SK-N-MC (cell line): ENCODE data around the gene TSPAN13.
"Not testable (repeated sequence)": the region's sequence is repeated elsewhere in the genome, so short reads cannot be mapped to it uniquely, and the experiment has no call there.

Source experiments
- DNase-seq: peaks from one replicate; pipeline ENCODE4 v3.0.0-alpha.2; 2011; ENCODE audit warnings: low read depth, low spot score
- H3K27ac ChIP-seq: fragments of 200-600 bp; sonication (generic); 2 replicates; pipeline ENCODE4 v1.5.1; 2016; ENCODE audit warnings: mixed run types
- H3K36me3 ChIP-seq: fragments of 200-600 bp; sonication (generic); 2 replicates; pipeline ENCODE4 v1.6.1; 2017; ENCODE audit warnings: antibody characterized with exemption, low read length, mixed read lengths; ENCODE audit not compliant: insufficient read depth
- H3K4me3 ChIP-seq: fragments of 200-600 bp; sonication (generic); 2 replicates; pipeline ENCODE4 v1.5.1; 2016
- H3K9ac ChIP-seq: fragments of 200-600 bp; sonication (generic); 2 replicates; pipeline ENCODE4 v1.8.0; 2017; ENCODE audit warnings: mixed run types, mixed read lengths; ENCODE audit not compliant: insufficient read length
- H3K9me3 ChIP-seq: fragments of 200-600 bp; sonication (generic); 2 replicates; pipeline ENCODE4 v1.6.1; 2017; ENCODE audit warnings: low read depth, mild to moderate bottlenecking, antibody characterized with exemption, low read length, moderate library complexity, mixed read lengths
- EZH2 ChIP-seq: fragments of 200-600 bp; sonication (generic); IDR thresholded peaks from one replicate; pipeline ENCODE4 v1.6.1; 2017; ENCODE audit warnings: antibody characterized with exemption
- FOXP2 ChIP-seq: optimal IDR thresholded peaks from 2 replicates; pipeline ENCODE3; 2011; ENCODE audit warnings: mild to moderate bottlenecking, moderate library complexity; ENCODE audit not compliant: insufficient read depth; ENCODE audit errors: extremely low read length, control extremely low read depth
- POLR2AphosphoS5 ChIP-seq: IDR thresholded peaks from 2 replicates; pipeline ENCODE4 v1.6.1; 2012; ENCODE audit warnings: mild to moderate bottlenecking, low read depth, low read length, borderline replicate concordance

TSPAN13 gene

GRCh38 chr7:16764942-16765341 lies 11.4 kb downstream of the TSPAN13 start:
- Histone ChIP-seq H3K9ac (no peak overlapping the region), H3K4me3 (no peak overlapping the region)
- TF ChIP-seq EZH2 (no peak), FOXP2 (no peak), POLR2AphosphoS5 (no peak)

GRCh38 chr7:16765436-16765859 lies 11.9 kb downstream of the TSPAN13 start:
- no peak overlapping the region for H3K9ac ChIP-seq
- H3K4me3 ChIP-seq, result no peak overlapping the region
- H3K27ac ChIP-seq, result no peak overlapping the region
- peaks cover 10% of the 10 kb centered on the region for H3K36me3 ChIP-seq
- TF ChIP-seq FOXP2 (no peak), POLR2AphosphoS5 (no peak), EZH2 (no peak)
- DNase-seq, result no peak
- H3K9me3 ChIP-seq, result 0 out of 2 replicates have a peak, but pooled peaks cover 3% of the 10 kb centered on the region

More at GRCh38 chr7:16764942-16765341, 11.4 kb downstream of the TSPAN13 start:
- Histone ChIP-seq H3K9me3 (0 out of 2 replicates have a peak, but pooled peaks cover 3% of the 10 kb centered on the region), H3K36me3 (peaks cover 10% of the 10 kb centered on the region), H3K27ac (no peak overlapping the region)
- no peak for DNase-seq

- DNase-seq, H3K36me3 ChIP-seq, H3K4me3 ChIP-seq, H3K9me3 ChIP-seq, H3K9ac ChIP-seq, H3K27ac ChIP-seq: not testable (repeated sequence)
Observed at GRCh38 chr7:16769994-16770393, 16.4 kb downstream of the TSPAN13 start.

GRCh38 chr7:16770657-16771329 lies 17.2 kb downstream of the TSPAN13 start:
- Histone ChIP-seq H3K9me3 (0 out of 2 replicates have a peak, but pooled peaks cover 3% of the 10 kb centered on the region), H3K4me3 (peak overlapping the region; percentile 49), H3K36me3 (peaks cover 8% of the 10 kb centered on the region), H3K9ac (no peak overlapping the region), H3K27ac (0 out of 2 replicates have a peak overlapping the region, but pooled peaks have one; percentile 3)
- TF ChIP-seq POLR2AphosphoS5, result no peak
- no peak for TF ChIP-seq FOXP2
- no peak for TF ChIP-seq EZH2
- DNase-seq, result no peak

- TF ChIP-seq POLR2AphosphoS5, result no peak
- TF ChIP-seq EZH2, result no peak
- no peak for TF ChIP-seq FOXP2
- Histone ChIP-seq H3K27ac (no peak overlapping the region), H3K9ac (no peak overlapping the region), H3K4me3 (no peak overlapping the region), H3K36me3 (peaks cover 5% of the 10 kb centered on the region), H3K9me3 (0 out of 2 replicates have a peak, but pooled peaks cover 3% of the 10 kb centered on the region)
- DNase-seq, result no peak
Observed at GRCh38 chr7:16773326-16773725, 19.8 kb downstream of the TSPAN13 start.

GRCh38 chr7:16773884-16774283 lies 20.3 kb downstream of the TSPAN13 start:
- H3K27ac ChIP-seq, result no peak overlapping the region
- no peak for TF ChIP-seq EZH2
- no peak for TF ChIP-seq FOXP2
- no peak for TF ChIP-seq POLR2AphosphoS5
- H3K9ac ChIP-seq, result no peak overlapping the region
- H3K36me3 ChIP-seq, result peaks cover under 1% of the 10 kb centered on the region; the same call in 1 of the 2 replicates
- no peak overlapping the region for H3K4me3 ChIP-seq
- H3K9me3 ChIP-seq, result no peaks in the 10 kb centered on the region
- DNase-seq, result no peak

- no peak for DNase-seq
- TF ChIP-seq FOXP2 (no peak), POLR2AphosphoS5 (no peak), EZH2 (no peak)
- H3K9me3 ChIP-seq, result no peaks in the 10 kb centered on the region
- H3K27ac ChIP-seq, result no peak overlapping the region
- no peak overlapping the region for H3K4me3 ChIP-seq
- no peak overlapping the region for H3K9ac ChIP-seq
- peaks cover 4% of the 10 kb centered on the region; the same call in 1 of the 2 replicates for H3K36me3 ChIP-seq
Observed at GRCh38 chr7:16774294-16774693, 20.7 kb downstream of the TSPAN13 start.

GRCh38 chr7:16774986-16775385 lies 21.4 kb downstream of the TSPAN13 start:
- H3K9ac ChIP-seq, result no peak overlapping the region
- H3K4me3 ChIP-seq, result no peak overlapping the region
- peaks cover 4% of the 10 kb centered on the region; the same call in 1 of the 2 replicates for H3K36me3 ChIP-seq
- DNase-seq, result no peak
- no peaks in the 10 kb centered on the region for H3K9me3 ChIP-seq
- no peak overlapping the region for H3K27ac ChIP-seq
- TF ChIP-seq EZH2 (no peak), POLR2AphosphoS5 (no peak), FOXP2 (no peak)
